Measurements from ENCODE around the gene NBEAL1.
"Not testable (repeated sequence)": the region's sequence is repeated elsewhere in the genome, so short reads cannot be mapped to it uniquely, and the experiment has no call there.

Gene NBEAL1

GRCh38 chr2:203237346-203238238 is 222.9 kb downstream of the NBEAL1 start:
- DNase-seq = no peak

GRCh38 chr2:203238292-203238703 is 223.6 kb downstream of the NBEAL1 start:
- no peak for DNase-seq

GRCh38 chr2:203238704-203239526 is 224.2 kb downstream of the NBEAL1 start, which contains the start of gene CYP20A1:
Gene CYP20A1 (plus strand): TSS chr2:203239018. CDS start chr2:203239063, 45 bp downstream.
- DNase-seq = peak; percentile 83 to 98 (median 96)

GRCh38 chr2:203240491-203240890 is 225.8 kb downstream of the NBEAL1 start:
- peak in 1 of 14 donors; percentile 4 for DNase-seq

GRCh38 chr2:203242518-203242917 is 227.8 kb downstream of the NBEAL1 start:
- no peak for DNase-seq

- no peak for DNase-seq
These were observed 232.0 kb downstream of the NBEAL1 start for GRCh38 chr2:203246646-203247045.

GRCh38 chr2:203252818-203253217 is 238.1 kb downstream of the NBEAL1 start:
- no peak for DNase-seq

GRCh38 chr2:203253422-203254095 is 238.9 kb downstream of the NBEAL1 start:
- not testable (repeated sequence) for DNase-seq

- no peak for DNase-seq
These were observed 246.9 kb downstream of the NBEAL1 start for GRCh38 chr2:203261326-203262159.
